ENCODE results near the gene HECTD4.
"Not testable (repeated sequence)": the region's sequence is repeated elsewhere in the genome, so short reads cannot be mapped to it uniquely, and the experiment has no call there.

Gene HECTD4

GRCh38 chr12:112407683-112408082 lies 25.5 kb upstream of the HECTD4 start:
- DNase-seq (ENCODE audit: low spot score): not testable (repeated sequence)

DNA sequence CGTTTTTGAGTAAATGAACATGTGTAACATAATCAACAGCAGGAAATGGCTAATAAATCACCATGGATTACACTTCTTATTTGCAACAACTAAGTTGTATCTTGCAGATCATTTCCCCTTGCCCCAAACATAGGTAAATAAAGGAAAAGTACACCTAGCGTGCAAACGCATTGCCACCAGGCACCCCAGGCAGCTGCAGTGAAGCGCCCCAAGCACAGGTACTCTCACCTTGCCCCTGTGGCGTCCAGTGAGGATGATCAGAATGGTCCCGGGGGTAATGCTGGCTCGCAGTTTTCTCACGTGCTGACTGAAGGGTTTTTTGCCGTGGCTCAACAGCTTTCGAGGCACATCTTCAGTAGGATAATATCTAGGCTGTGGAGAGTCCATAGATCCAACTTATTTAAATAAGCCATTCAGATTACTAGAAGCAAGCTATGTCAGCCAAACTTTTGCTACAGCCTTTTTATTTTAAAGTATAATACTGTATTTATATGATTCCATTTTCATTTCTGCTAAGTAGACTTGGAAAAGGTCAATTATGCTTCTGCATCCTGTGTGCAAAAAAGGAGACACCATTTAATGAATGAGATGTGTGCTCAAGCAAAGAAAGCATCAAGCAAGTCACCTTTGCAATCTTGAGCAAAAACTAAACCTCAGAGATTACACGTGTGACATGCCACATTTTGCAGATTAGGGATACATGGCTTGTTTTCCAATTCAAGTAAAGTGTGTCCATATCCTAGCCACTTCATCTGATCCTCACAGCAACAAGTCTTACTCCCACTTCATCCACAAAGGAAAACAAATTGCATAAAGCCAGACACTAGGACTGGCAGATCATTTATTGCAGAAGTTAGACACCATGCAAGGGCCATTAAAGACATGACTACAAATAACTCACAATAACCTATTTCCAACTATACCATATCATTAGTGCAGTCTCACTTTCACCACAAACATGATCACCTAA lies 24.6 kb upstream of the HECTD4 start:
- DNase-seq (ENCODE audit: low spot score): no peak

DNA sequence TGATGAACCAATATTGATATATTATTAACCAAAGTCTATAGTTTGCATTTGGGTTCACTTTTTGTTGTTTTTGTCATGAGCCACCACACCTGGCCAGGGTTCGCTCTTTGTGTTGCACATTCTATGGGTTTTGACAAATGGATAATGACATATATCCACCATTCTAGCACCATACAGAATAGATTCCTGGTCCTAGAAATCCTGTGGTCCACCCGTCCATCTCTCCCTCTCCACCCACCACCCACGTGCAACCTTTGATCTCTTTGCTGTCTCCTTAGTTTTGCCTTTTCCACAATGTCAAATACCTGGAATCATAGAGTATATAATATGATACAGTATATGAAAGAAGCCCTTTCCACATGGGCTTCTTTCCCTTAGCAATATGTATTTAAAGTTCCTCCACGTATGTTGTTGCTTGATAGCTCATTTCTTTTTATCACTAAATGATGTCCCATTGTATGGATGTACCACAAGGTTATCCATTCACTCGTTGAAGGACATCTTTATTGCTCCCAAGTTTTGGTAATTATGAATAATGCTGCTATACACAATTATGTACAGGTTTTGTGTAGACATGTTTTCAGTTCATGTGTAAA lies 19.8 kb upstream of the HECTD4 start:
- no peak for DNase-seq (ENCODE audit: low spot score)

DNA sequence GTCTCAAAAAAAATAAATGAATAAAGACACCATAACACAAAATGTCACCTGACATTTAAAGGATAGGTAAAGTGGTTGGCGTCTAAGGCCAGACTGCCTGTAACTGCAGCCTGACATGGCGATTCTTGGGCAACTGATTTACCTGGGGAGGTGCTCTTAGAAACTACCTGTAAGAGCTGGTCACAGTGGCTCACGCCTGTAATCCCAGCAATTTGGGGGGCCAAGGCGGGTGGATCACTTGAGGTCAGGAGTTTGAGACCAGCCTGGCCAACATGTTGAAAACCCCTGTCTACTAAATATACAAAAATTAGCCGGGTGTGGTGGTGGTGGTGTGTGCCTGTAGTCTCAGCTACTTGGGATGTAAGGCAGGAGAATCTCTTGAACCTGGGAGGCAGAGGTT lies 18.8 kb upstream of the HECTD4 start:
- DNase-seq (ENCODE audit: low spot score): no peak

GRCh38 chr12:112393328-112393727 lies 11.1 kb upstream of the HECTD4 start:
- no peak for DNase-seq (ENCODE audit: low spot score)

DNA sequence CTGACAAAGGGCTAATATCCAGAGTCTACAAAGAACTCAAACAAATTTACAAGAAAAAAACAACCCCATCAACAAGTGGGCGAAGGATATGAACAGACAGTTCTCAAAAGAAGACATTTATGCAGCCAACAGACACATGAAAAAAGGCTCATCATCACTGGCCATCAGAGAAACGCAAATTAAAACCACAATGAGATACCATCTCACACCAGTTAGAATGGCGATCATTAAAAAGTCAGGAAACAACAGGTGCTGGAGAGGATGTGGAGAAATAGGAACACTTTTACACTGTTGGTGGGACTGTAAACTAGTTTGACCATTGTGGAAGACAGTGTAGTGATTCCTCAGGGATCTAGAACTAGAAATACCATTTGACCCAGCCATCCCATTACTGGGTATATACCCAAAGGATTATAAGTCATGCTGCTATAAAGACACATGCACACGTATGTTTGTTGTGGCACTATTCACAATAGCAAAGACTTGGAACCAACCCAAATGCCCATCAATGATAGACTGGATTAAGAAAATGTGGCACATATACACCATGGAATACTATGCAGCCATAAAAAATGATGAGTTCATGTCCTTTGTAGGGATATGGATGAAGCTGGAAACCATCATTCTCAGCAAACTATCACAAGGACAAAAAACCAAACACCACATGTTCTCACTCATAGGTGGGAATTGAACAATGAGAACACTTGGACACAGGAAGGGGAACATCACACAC lies 7.9 kb upstream of the HECTD4 start:
- not testable (repeated sequence) for DNase-seq (ENCODE audit: low spot score)

- no peak for DNase-seq (ENCODE audit: low spot score)
These were observed 7.0 kb upstream of the HECTD4 start for GRCh38 chr12:112389228-112389627.

DNA sequence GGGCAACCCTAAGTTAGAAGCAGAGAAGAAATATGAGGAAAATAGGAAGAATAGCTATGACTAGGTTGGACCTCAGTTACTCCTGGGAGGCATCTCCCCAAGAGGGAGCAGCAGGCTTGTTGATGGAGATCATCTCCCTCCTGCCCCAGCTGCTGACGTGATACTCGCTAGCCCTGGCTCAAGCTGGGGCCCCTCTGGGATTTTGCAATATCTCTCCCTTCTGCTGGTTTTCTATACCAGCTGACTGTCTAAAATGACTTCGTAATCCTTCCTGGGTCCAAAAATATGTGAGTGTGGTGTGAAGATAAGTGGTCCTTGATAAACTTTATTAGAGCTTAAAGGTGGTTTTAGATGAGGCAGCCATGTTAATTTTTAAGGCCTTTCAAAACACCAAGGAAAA lies 4.5 kb upstream of the HECTD4 start:
- DNase-seq (ENCODE audit: low spot score): no peak

- DNase-seq (ENCODE audit: low spot score): no peak
These were observed 635 bp upstream of the HECTD4 start for GRCh38 chr12:112382866-112383265.

GRCh38 chr12:112381406-112381882 lies 787 bp downstream of the HECTD4 start:
- DNase-seq (ENCODE audit: low spot score): no peak

DNA sequence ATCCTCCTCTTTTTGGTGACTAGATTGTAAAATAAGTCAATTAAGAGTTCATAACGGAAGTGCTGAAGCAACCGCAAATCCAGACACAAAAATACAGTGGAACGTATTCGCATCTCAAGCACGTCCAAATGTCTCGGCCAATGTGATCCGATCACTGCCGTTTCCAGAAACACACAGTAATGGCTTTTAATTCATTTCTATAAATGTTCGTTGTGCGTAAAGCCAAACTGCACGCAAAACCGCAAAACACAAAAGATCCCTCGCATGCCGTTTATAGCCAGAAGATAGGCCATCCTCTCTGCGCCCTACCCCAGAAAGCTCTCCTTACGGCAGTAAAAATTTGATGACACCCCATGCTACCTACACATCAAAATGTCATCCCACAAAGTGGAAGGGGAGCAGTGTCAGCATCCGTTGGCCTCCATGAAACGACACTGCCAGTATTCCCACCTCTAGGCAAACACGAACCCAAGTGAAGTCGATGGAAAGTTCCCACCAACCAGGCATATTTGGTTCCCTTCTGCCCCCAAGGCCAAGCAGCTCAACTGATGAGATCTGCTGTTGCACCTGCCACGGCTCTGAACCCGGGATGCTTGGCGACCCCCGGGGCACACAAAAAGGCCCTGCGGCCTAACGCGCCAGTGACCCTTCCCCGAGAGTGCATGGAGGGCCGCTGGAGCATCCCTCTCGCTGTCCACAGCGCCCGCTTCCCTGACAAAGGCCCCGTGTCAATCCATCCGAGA lies 1.4 kb downstream of the HECTD4 start:
- DNase-seq (ENCODE audit: low spot score): peak; percentile 30

- no peak for DNase-seq (ENCODE audit: low spot score)
These were observed 7.1 kb downstream of the HECTD4 start for GRCh38 chr12:112375105-112375504.

DNA sequence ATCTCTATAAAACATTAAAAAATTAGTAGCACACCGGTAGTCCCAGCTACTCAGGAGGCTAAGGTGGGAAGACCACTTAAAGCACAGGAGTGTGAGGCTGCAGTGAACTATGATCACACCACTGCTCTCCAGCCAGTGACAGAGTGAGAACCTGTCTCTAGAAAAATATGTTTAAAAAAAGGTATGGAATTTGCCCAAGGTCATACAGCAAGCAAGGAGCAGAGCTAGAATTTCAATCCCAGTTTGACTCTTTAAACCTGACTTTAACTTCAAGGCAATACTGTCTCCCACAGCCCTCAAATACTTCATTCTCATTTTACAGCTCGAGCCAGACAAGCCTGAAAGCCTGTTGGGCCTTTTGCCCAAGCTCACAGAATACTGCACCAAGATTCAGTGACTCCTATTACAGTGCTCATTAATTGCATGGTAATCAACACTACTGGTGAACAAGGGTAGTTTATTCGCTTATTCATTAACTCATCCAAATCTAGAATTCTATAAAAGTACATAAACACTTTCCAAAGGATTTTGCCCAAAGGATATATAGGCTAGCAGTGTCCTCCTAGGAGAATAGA lies 8.0 kb downstream of the HECTD4 start:
- no peak for DNase-seq (ENCODE audit: low spot score)

GRCh38 chr12:112370868-112371510 lies 11.2 kb downstream of the HECTD4 start:
- DNase-seq (ENCODE audit: low spot score): no peak

GRCh38 chr12:112370199-112370598 lies 12.0 kb downstream of the HECTD4 start:
- DNase-seq (ENCODE audit: low spot score): no peak

DNA sequence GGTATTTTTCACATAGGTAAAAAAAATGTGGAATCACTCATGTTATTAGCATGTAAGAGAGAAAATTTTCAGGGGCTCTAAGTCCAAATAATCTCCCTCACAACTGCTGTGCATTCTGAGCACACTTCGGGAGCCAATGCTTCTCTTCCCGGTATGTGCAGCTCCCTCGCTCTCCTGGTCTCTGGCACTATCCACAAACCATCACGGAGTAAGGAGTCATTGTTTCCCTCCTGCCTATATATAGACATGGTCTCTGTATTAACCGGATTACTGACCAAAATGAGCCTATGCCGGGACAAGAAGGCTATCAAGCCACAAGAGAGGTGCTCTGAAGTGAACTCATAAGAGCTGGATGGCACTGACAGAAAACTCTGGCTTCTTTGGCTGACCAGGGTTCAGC lies 13.4 kb downstream of the HECTD4 start:
- DNase-seq (ENCODE audit: low spot score): no peak

DNA sequence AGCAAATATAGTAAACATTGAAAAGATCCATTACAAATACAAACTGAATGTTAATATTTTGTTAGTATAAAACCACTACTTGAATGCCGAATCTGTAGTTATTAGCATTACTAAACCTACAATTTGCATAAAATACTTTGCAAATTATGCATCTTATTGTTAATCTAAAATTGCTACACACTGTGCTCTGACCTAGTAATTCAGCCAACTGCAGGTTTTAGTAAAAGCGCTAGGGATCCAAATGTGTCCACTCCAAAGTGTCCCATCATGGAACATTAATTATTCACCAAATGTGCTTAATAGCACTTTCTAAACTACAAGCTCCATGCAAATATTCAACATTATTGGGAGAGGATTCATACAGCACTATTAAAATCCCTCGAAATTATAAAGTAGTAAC lies 14.3 kb downstream of the HECTD4 start:
- DNase-seq (ENCODE audit: low spot score): no peak

- no peak for DNase-seq (ENCODE audit: low spot score)
These were observed 19.9 kb downstream of the HECTD4 start for GRCh38 chr12:112362310-112362709.

- no peak for DNase-seq (ENCODE audit: low spot score)
These were observed 21.0 kb downstream of the HECTD4 start for GRCh38 chr12:112361271-112361670.

DNA sequence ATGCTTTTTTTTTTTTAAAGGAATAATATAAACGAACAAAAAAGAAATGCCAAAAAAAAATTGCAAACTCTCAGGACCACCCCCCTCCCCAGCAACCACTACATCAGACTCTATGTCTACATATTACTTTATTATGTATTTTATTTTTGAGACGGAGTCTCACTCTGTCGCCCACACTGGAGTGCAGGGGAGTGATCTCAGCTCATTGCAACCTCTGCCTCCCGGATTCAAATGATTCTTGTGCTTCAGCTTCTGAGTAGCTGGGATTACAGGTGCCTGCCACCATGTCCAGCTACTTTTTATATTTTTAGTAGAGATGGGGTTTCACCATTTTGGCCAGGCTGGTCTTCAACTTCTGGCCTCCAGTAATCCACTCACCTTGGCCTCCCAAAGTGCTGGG lies 22.9 kb downstream of the HECTD4 start:
- no peak for DNase-seq (ENCODE audit: low spot score)

DNA sequence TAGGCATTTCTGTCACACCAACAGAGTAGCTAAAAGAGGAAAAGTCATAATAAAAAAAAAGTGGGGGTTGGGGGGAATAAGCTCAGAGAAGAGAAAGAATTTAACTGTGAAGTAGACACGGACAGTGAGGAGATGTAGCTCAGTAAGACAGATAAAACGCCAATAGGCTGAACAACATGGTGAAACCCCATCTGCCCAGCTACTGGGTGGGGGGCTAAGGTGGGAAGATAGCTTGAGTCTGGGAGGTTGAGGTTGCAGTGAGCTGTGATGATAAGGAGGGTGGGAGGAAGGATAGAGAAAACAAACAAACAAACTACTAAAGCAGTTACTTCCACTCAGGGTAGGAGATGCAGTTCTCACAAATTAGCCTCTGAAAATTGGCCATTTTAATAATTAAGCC lies 25.0 kb downstream of the HECTD4 start:
- no peak for DNase-seq (ENCODE audit: low spot score)

Data from Ammon's horn (tissue), 1 donor.